ENCODE results near the gene MRPL27.

MRPL27 gene

GRCh38 chr17:50352693-50353599 is 20.0 kb downstream of the MRPL27 start:
- ChIA-PET POLR2A (interaction anchor here (1.3 kb wide), 1 partner anchor 9 kb away, joined by 10 read pairs; no protein-coding TSS in a partner anchor), CTCF (interaction anchor here (1.0 to 2.6 kb wide), 2 partner anchors 9 to 56 kb away, joined by 3 to 14 read pairs; no protein-coding TSS in a partner anchor)
- Histone ChIP-seq H3K27ac (ENCODE audit: extremely low read depth, low read depth, low read length) (no peak overlapping the region), H3K4me3 (ENCODE audit: low read depth, low read length) (no peak overlapping the region), H3K9me3 (ENCODE audit: control insufficient read depth, insufficient read depth, low read depth, low read length) (no peaks in the 10 kb centered on the region), H3K4me1 (ENCODE audit: control insufficient read depth, insufficient read depth, low read length) (peaks cover 1% of the 10 kb centered on the region), H3K36me3 (ENCODE audit: control insufficient read depth in 2 of 2, insufficient read depth in 1 of 2, low read length in 2 of 2) (peaks cover 0 to 68% of the 10 kb centered on the region in 2 experiments; a peak in 1 of 3 replicates)
- no peak for TF ChIP-seq ZNF768 (tag by site-specific recombination; IDR thresholded peaks at IDR 0.05)
- TF ChIP-seq ZNF302 (tag by site-specific recombination; IDR thresholded peaks at IDR 0.05; ENCODE audit: low read depth): no peak

GRCh38 chr17:50352072-50352692 is 20.8 kb downstream of the MRPL27 start:
- no peaks in the 10 kb centered on the region for H3K9me3 ChIP-seq (ENCODE audit: control insufficient read depth, insufficient read depth, low read depth, low read length)
- POLR2A ChIA-PET: interaction anchor here (1.3 kb wide), 1 partner anchor 10 kb away, joined by 10 read pairs; no protein-coding TSS in a partner anchor
- peaks cover 9% of the 10 kb centered on the region for H3K4me1 ChIP-seq (ENCODE audit: control insufficient read depth, insufficient read depth, low read length)
- no peak overlapping the region for H3K4me3 ChIP-seq (ENCODE audit: low read depth, low read length)
- H3K27ac ChIP-seq (ENCODE audit: extremely low read depth, low read depth, low read length): no peak overlapping the region
- TF ChIP-seq ZBTB17 (tag by site-specific recombination; IDR thresholded peaks at IDR 0.05) (0 out of 2 replicates have a peak, but pooled peaks have one; percentile 9), ZFP41 (tag by site-specific recombination; IDR thresholded peaks at IDR 0.05; ENCODE audit: borderline replicate concordance) (no peak)
- CTCF ChIA-PET: interaction anchor here (0.6 to 2.6 kb wide), 4 partner anchors 9 to 805 kb away, joined by 3 to 14 read pairs (median 4); no protein-coding TSS in a partner anchor
- H3K36me3 ChIP-seq (ENCODE audit: control insufficient read depth in 2 of 2, insufficient read depth in 1 of 2, low read length in 2 of 2): peaks cover 0 to 62% of the 10 kb centered on the region in 2 experiments; a peak in 1 of 3 replicates

GRCh38 chr17:50350733-50351132 is 22.3 kb downstream of the MRPL27 start:
- H3K27ac ChIP-seq (ENCODE audit: extremely low read depth, low read depth, low read length): no peak overlapping the region
- POLR2A ChIA-PET: interaction anchor here (0.6 kb wide), 1 partner anchor 774 kb away, joined by 5 read pairs; no protein-coding TSS in a partner anchor

GRCh38 chr17:50349243-50349600 is 23.8 kb downstream of the MRPL27 start:
- no peak overlapping the region for H3K27ac ChIP-seq (ENCODE audit: extremely low read depth, low read depth, low read length)
- no peaks in the 10 kb centered on the region for H3K9me3 ChIP-seq (ENCODE audit: control insufficient read depth, insufficient read depth, low read depth, low read length)
- TF ChIP-seq ZNF114 (tag by site-specific recombination; IDR thresholded peaks at IDR 0.05): no peak
- CTCF ChIA-PET: interaction anchor here (1.0 to 4.2 kb wide), 3 partner anchors 12 to 147 kb away, joined by 3 to 39 read pairs (median 5); partner anchors contain the start of gene LRRC59
- peaks cover 0 to 33% of the 10 kb centered on the region in 2 experiments; a peak in 1 of 3 replicates for H3K36me3 ChIP-seq (ENCODE audit: control insufficient read depth in 2 of 2, insufficient read depth in 1 of 2, low read length in 2 of 2)
- peaks cover 11% of the 10 kb centered on the region for H3K4me1 ChIP-seq (ENCODE audit: control insufficient read depth, insufficient read depth, low read length)
- H3K4me3 ChIP-seq (ENCODE audit: low read depth, low read length): no peak overlapping the region
- POLR2A ChIA-PET: interaction anchor here (0.7 to 1.5 kb wide), 3 partner anchors 10 to 48 kb away, joined by 3 to 8 read pairs (median 4); partner anchors contain the start of gene LRRC59

More at GRCh38 chr17:50350733-50351132, 22.3 kb downstream of the MRPL27 start:
- CTCF ChIA-PET: interaction anchor here (0.6 to 2.6 kb wide), 4 partner anchors 11 to 212 kb away, joined by 3 to 14 read pairs (median 4); no protein-coding TSS in a partner anchor
- H3K4me1 ChIP-seq (ENCODE audit: control insufficient read depth, insufficient read depth, low read length): peaks cover 11% of the 10 kb centered on the region
- H3K9me3 ChIP-seq (ENCODE audit: control insufficient read depth, insufficient read depth, low read depth, low read length): no peaks in the 10 kb centered on the region
- TF ChIP-seq ZNF544 (tag by site-specific recombination; IDR thresholded peaks at IDR 0.05): no peak
- no peak for TF ChIP-seq ZNF548 (tag by site-specific recombination; IDR thresholded peaks at IDR 0.05)
- TF ChIP-seq ELK4 (IDR thresholded peaks at IDR 0.05; ENCODE audit: borderline replicate concordance, low read depth, low read length): no peak
- no peak for TF ChIP-seq ZNF645 (tag by site-specific recombination; IDR thresholded peaks at IDR 0.05)
- no peak for TF ChIP-seq ZNF560 (tag by site-specific recombination; IDR thresholded peaks at IDR 0.05; ENCODE audit: borderline replicate concordance)
- TF ChIP-seq GLI4 (tag by site-specific recombination; IDR thresholded peaks at IDR 0.05): no peak
- peaks cover 0 to 48% of the 10 kb centered on the region in 2 experiments; a peak in 1 of 3 replicates for H3K36me3 ChIP-seq (ENCODE audit: control insufficient read depth in 2 of 2, insufficient read depth in 1 of 2, low read length in 2 of 2)
- no peak overlapping the region for H3K4me3 ChIP-seq (ENCODE audit: low read depth, low read length)
